Inflammatory macrophage treated with lipopolysaccharide for 4 hours (primary cell): ENCODE results near the gene ACOT11.

ENCODE experiments used
- DNase-seq: peaks from one replicate; pipeline ENCODE4 v3.0.0-alpha.2; 2020

Gene ACOT11

GRCh38 chr1:54566438-54567141 lies 18.6 kb downstream of the ACOT11 start:
- no peak for DNase-seq

- peak; percentile 71 for DNase-seq
These were observed 19.9 kb downstream of the ACOT11 start for GRCh38 chr1:54567961-54568360.

GRCh38 chr1:54569339-54569738 lies 21.3 kb downstream of the ACOT11 start:
- DNase-seq: no peak

GRCh38 chr1:54570161-54570560 lies 22.1 kb downstream of the ACOT11 start:
- DNase-seq: no peak

GRCh38 chr1:54571326-54571725 lies 23.3 kb downstream of the ACOT11 start:
- DNase-seq: no peak

- no peak for DNase-seq
These were observed 23.9 kb downstream of the ACOT11 start for GRCh38 chr1:54571803-54572541.

- no peak for DNase-seq
These were observed 24.5 kb downstream of the ACOT11 start for GRCh38 chr1:54572542-54572850.

- DNase-seq: no peak
These were observed 26.2 kb downstream of the ACOT11 start for GRCh38 chr1:54574158-54574778.

- DNase-seq: no peak
These were observed 27.1 kb downstream of the ACOT11 start for GRCh38 chr1:54575161-54575560.

- peak; percentile 56 for DNase-seq
These were observed 27.7 kb downstream of the ACOT11 start for GRCh38 chr1:54575605-54576290.

GRCh38 chr1:54577612-54578011 lies 29.6 kb downstream of the ACOT11 start:
- peak; percentile 79 for DNase-seq

GRCh38 chr1:54579337-54579781 lies 31.3 kb downstream of the ACOT11 start:
- DNase-seq: no peak

GRCh38 chr1:54580856-54581550 lies 33.0 kb downstream of the ACOT11 start:
- no peak for DNase-seq

- no peak for DNase-seq
These were observed 33.6 kb downstream of the ACOT11 start for GRCh38 chr1:54581621-54582035.

- no peak for DNase-seq
These were observed 34.7 kb downstream of the ACOT11 start for GRCh38 chr1:54582566-54583306.

- DNase-seq: no peak
These were observed 35.3 kb downstream of the ACOT11 start for GRCh38 chr1:54583307-54583686.

- no peak for DNase-seq
These were observed 35.8 kb downstream of the ACOT11 start for GRCh38 chr1:54583871-54584270.

GRCh38 chr1:54584575-54584974 lies 36.5 kb downstream of the ACOT11 start:
- DNase-seq: no peak

GRCh38 chr1:54585181-54586066 lies 37.4 kb downstream of the ACOT11 start:
- DNase-seq: no peak

- no peak for DNase-seq
These were observed 40.3 kb downstream of the ACOT11 start for GRCh38 chr1:54588377-54588776.

- no peak for DNase-seq
These were observed 43.2 kb downstream of the ACOT11 start for GRCh38 chr1:54591127-54591756.
